GM10248 (cell line): Measurements from ENCODE around the gene CCNL2.

Source experiments
- CTCF ChIA-PET: fragments of 300-600 bp; sonication (Branson Sonifier 250); formaldehyde crosslinking; extraction: SDS; loops from one replicate; lab custom pipeline; 2021; ENCODE audit warnings: antibody characterized with exemption; lab: Yijun Ruan, JAX
- POLR2A ChIA-PET: fragments of 350-650 bp; sonication (Branson Sonifier 250); formaldehyde crosslinking; extraction: SDS; loops from one replicate; lab custom pipeline; 2020; ENCODE audit warnings: antibody characterized with exemption; lab: Yijun Ruan, JAX
- DNase-seq: peaks from one replicate; pipeline ENCODE4 v3.0.0; 2012; ENCODE audit errors: extremely low spot score
- TF ChIP-seq, protein P1 (sequence below): IDR thresholded peaks from 2 replicates; pipeline ENCODE4 v1.5.1; 2012; ENCODE audit warnings: mild to moderate bottlenecking, low read depth; ENCODE audit errors: extremely low read depth, missing control alignments, control extremely low read depth

CCNL2 gene

DNA sequence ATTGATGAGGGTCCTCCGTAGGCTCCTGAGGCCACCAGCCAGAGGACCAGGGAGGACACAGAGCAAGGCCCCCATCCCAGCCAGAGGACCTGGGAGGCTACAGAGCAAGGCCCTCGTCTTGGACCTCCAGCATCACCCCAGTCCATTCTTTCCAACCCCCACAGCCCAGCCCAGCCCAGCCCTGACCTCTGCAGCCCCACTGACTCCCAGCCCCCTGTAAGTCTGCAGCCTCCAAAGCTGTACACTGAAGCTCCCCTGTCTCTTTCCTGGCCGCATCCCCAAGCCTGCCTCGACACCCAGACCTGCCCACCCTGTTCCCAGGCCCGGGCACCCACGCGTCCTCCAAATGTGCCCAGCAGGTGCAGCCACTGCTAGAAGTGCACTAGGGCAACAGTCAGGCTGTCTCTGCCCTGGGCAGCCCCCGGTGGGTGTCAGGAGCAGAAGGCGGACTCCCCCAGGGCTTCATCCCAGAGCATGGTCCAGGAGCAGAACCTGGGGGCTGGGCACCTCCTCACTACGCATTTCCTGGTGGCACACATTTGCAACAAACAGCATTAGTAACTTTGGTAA, 52.0 kb downstream of the CCNL2 start:
- CTCF ChIA-PET, result interaction anchor here (1.4 to 1.5 kb wide), 2 partner anchors 22 to 225 kb away, joined by 4 to 5 read pairs; no protein-coding TSS in a partner anchor
- POLR2A ChIA-PET, result no interaction called here
- DNase-seq, result no peak
- TF ChIP-seq, protein P1, sequence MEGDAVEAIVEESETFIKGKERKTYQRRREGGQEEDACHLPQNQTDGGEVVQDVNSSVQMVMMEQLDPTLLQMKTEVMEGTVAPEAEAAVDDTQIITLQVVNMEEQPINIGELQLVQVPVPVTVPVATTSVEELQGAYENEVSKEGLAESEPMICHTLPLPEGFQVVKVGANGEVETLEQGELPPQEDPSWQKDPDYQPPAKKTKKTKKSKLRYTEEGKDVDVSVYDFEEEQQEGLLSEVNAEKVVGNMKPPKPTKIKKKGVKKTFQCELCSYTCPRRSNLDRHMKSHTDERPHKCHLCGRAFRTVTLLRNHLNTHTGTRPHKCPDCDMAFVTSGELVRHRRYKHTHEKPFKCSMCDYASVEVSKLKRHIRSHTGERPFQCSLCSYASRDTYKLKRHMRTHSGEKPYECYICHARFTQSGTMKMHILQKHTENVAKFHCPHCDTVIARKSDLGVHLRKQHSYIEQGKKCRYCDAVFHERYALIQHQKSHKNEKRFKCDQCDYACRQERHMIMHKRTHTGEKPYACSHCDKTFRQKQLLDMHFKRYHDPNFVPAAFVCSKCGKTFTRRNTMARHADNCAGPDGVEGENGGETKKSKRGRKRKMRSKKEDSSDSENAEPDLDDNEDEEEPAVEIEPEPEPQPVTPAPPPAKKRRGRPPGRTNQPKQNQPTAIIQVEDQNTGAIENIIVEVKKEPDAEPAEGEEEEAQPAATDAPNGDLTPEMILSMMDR, result no peak

DNA sequence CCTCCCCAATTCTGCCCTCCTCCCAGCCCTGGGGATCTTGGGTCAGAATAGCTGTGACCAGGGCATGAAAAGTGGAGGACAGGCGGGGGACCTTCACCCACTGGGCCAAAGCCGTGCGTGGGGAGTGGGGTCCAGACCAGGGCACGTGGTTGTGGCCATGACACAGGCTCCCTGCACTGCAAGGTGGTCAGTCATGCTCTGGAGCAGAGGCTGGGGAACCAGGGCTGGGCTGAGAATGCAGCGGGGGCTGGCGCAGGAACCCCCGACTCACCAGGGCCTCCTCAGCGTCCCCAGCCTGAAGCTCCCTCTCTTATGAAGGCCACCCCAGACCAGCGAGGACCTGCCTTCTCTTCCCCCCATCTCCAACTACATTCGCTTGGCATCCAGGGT, 52.6 kb downstream of the CCNL2 start:
- CTCF ChIA-PET, result interaction anchor here (0.6 to 1.3 kb wide), 3 partner anchors 26 to 197 kb away, joined by 3 read pairs; no protein-coding TSS in a partner anchor
- TF ChIP-seq, protein P1, result no peak
- DNase-seq, result no peak
- POLR2A ChIA-PET, result no interaction called here

DNA sequence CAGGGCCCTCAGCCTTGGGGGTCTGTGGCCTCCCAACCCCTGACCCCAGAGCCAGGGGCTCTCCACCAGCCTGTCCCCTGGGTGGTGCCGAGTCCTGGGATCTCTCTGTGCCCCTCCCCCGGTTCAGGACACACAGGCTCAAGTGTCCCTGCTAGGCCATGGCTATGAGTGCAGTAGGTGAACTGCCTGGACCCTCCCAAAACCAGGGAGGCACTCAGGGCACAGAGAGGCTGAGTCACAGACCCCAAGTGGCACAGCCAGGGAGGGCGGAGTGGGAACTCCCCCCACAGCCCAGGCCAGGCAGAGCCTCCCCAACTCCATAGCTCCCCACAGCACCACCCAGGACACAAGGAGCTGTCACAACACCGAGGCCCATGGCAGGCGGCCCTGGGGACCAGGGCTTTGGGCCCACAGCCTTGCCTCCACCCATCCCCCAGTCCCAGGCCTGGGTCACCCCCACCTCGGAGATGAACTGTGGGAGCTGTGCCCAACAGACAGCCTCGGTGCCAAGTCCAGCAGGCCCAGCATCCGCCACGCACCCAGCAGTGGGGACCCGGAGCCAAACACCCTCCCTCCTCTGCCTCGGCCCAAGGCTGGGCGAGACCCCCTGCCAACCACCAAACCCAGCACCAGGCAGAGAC, 53.2 kb downstream of the CCNL2 start:
- ChIA-PET CTCF (interaction anchor here (0.6 to 1.3 kb wide), 4 partner anchors 9 to 198 kb away, joined by 3 read pairs; no protein-coding TSS in a partner anchor), POLR2A (no interaction called here)

DNA sequence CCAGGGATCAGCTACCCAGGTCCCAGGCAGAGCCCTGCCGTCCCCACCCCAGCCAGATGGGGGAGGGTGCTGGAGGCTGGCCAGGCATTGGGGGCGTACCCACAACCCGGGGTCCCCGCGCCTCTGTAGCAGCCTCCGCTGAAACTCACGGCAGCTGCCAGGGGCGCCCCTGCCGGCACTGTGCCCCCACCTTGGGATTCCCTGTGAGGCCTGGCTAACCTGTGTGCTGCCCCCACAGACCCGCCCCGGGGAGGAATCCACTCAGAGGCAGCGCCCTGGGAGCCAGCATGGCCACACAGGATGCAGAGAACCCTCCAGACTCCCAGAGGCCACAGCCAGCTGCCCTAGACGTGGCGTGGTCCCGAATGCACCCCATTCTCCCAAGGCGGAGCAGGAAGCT, 53.8 kb downstream of the CCNL2 start:
- TF ChIP-seq, protein P1, result no peak
- ChIA-PET POLR2A (no interaction called here), CTCF (interaction anchor here (1.0 to 1.3 kb wide), 3 partner anchors 9 to 96 kb away, joined by 3 read pairs; no protein-coding TSS in a partner anchor)
- no peak for DNase-seq

More for the DNA sequence above, 53.2 kb downstream of the CCNL2 start:
- DNase-seq, result no peak
- TF ChIP-seq, protein P1, result no peak

DNA sequence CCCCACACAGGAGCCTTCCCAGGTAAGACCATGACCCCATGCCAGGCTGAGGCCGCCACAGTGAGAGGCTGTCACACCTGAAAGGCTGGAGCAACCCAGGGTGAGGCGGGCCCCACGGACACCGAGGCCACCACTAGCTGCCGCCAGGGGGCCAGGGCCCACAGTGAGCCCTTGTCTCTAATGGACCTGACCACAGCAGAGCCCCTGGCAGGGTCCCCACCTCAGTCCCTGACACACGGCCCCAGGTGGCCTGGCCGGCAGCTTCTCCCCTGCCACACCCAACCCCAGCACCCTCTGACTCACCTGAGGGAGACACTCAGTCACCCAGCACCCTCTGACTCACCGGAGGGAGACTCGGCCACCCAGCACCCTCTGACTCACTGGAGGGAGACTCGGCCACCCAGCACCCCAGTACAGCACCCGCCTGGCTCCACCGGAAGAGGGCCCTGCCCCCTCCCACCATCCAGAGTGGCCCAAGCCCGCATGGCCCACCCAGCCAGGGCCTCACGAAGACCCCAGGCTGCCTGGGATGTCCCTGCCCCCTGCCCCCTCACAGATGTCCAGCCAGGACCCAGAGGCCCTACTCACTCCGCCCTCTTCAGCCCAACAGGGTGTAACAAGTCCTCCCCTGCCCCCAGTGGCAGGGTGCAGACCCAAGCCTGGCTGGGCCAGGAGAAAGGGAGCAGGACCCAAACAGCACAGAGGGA, 54.3 kb downstream of the CCNL2 start:
- ChIA-PET CTCF (interaction anchor here (1.0 kb wide), 1 partner anchor 8 kb away, joined by 3 read pairs; no protein-coding TSS in a partner anchor), POLR2A (no interaction called here)
- TF ChIP-seq, protein P1, result no peak
- no peak for DNase-seq

DNA sequence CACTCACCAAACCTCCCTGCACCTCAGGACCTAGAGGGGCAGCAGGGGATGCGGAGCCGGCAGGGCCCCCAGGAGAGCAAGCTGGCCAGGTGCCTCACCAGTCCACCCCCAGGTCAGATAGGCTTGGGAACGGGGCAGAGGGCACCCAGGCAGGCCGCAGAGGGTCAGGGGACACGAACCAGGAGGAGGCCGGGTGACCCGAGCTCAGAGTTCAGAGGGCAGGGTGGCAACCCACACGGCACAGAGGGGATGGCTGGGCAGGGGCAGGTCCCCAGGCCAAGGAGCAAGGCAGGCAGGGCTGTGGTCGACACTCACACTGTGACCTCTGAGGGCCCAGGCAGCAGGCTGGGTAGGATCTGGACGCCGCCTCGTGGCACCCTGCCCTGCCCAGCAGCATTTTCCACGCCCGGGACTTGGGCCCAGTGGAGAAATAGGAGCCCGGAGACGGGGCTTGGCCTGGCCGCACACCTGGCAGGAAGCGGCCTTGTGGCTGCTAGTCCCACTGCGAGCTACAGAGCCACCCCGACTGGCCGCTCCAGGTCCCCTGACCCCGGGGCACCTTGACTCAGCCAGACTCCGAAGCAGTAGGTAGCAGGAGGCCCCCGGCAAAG, 55.2 kb downstream of the CCNL2 start:
- DNase-seq, result no peak
- TF ChIP-seq, protein P1, result no peak
- ChIA-PET CTCF (no interaction called here), POLR2A (no interaction called here)
